K562 (cell line): ENCODE results near the gene CCDC88C. TPM values are rescaled to one million over a fixed set of nuclear protein-coding genes. Genes with fewer than 3 reads are reported as not detected.

Source experiments
- CCNT2 ChIP-seq: IDR thresholded peaks from 2 replicates; pipeline ENCODE4 v1.6.1; 2011; ENCODE audit warnings: borderline replicate concordance, low read depth, mild to moderate bottlenecking, moderate library complexity, mixed read lengths, low read length; ENCODE audit not compliant: insufficient read length; ENCODE audit errors: extremely low read depth
- CREB1 ChIP-seq, 2 experiments: sonication (generic) in 1 of 2; formaldehyde crosslinking in 1 of 2; IDR thresholded peaks; 2 replicates each; pipeline versions ENCODE4 v1.6.1 to v1.8.0; 2012 to 2022; ENCODE audit warnings: inconsistent platforms in 1 of 2, mild to moderate bottlenecking in 1 of 2, missing genetic modification reagents in 1 of 2, moderate library complexity in 1 of 2
- E2F6 ChIP-seq, 2 experiments: IDR thresholded peaks; 2 replicates each; pipeline ENCODE4 v1.6.1; 2011; ENCODE audit warnings: borderline replicate concordance in 1 of 2, control low read depth in 1 of 2, low read depth in 1 of 2, low read length in 1 of 2, mild to moderate bottlenecking in 1 of 2, mixed read lengths in 1 of 2, moderate library complexity in 1 of 2; ENCODE audit not compliant: insufficient read depth in 1 of 2, insufficient read length in 1 of 2, poor library complexity in 1 of 2, severe bottlenecking in 1 of 2; ENCODE audit errors: extremely low read depth in 1 of 2
- HNRNPL ChIP-seq: fragments of 200-400 bp; formaldehyde crosslinking; IDR thresholded peaks from 2 replicates; pipeline ENCODE4 v1.6.1; 2017; ENCODE audit warnings: low read depth, mild to moderate bottlenecking, low read length
- HNRNPLL ChIP-seq: fragments of 200-400 bp; formaldehyde crosslinking; IDR thresholded peaks from 2 replicates; pipeline ENCODE4 v1.6.1; 2017; ENCODE audit warnings: low read length, low read depth, mild to moderate bottlenecking; ENCODE audit not compliant: poor library complexity, severe bottlenecking
- LCOR ChIP-seq: sonication (generic); formaldehyde crosslinking; IDR thresholded peaks from 2 replicates; pipeline ENCODE4 v1.8.0; 2022; ENCODE audit warnings: mild to moderate bottlenecking, missing genetic modification reagents
- NFXL1 ChIP-seq: fragments of 450-650 bp; formaldehyde crosslinking; IDR thresholded peaks from 2 replicates; pipeline ENCODE4 v1.4.0; 2021; ENCODE audit warnings: mild to moderate bottlenecking
- NR1H2 ChIP-seq: sonication (generic); formaldehyde crosslinking; IDR thresholded peaks from 2 replicates; pipeline ENCODE4 v1.4.0; 2020; ENCODE audit warnings: mild to moderate bottlenecking, missing genetic modification reagents
- PHF8 ChIP-seq: fragments of 200-600 bp; sonication (generic); IDR thresholded peaks from 2 replicates; pipeline ENCODE4 v1.6.1; 2012; ENCODE audit warnings: mixed run types, mild to moderate bottlenecking, inconsistent platforms, low read length, moderate library complexity, borderline replicate concordance
- POLR2A ChIP-seq: fragments of 450-650 bp; conservative IDR thresholded peaks from 2 replicates; pipeline ENCODE4 v1.6.1; 2016
- RBFOX2 ChIP-seq: fragments of 200-400 bp; formaldehyde crosslinking; IDR thresholded peaks from 2 replicates; pipeline ENCODE4 v1.6.1; 2017; ENCODE audit warnings: low read depth, mild to moderate bottlenecking, low read length, moderate library complexity
- SNRNP70 ChIP-seq: fragments of 200-400 bp; formaldehyde crosslinking; optimal IDR thresholded peaks from 2 replicates; pipeline ENCODE3; 2017; ENCODE audit warnings: low read depth, low read length
- SREBF1 ChIP-seq: fragments of 150-350 bp; IDR thresholded peaks from 2 replicates; pipeline ENCODE4 v1.6.1; 2014; ENCODE audit warnings: antibody characterized with exemption, low read depth, low read length, borderline replicate concordance
- ZNF12 ChIP-seq: sonication (generic); formaldehyde crosslinking; IDR thresholded peaks from 2 replicates; pipeline ENCODE4 v1.4.0; 2020; ENCODE audit warnings: mild to moderate bottlenecking, missing genetic modification reagents
- ZNF217 ChIP-seq: sonication (generic); formaldehyde crosslinking; IDR thresholded peaks from 2 replicates; pipeline ENCODE4 v1.8.0; 2022; ENCODE audit warnings: mild to moderate bottlenecking, missing genetic modification reagents
- ZNF77 ChIP-seq: fragments of 250-450 bp; sonication (Bioruptor Pico); IDR thresholded peaks from 2 replicates; pipeline ENCODE4 v1.5.0; 2020
- polyA plus RNA-seq, 8 experiments: library from polyadenylated mRNA; depleted of rRNA in 4 of 8; stranded (reverse) in 5 of 8; unstranded in 3 of 8; fragments of >200 nt; fragmentation: Nextera tagmentation in 2 of 8; fragmentation: Illumina TruSeq in 1 of 8; extraction: Ambion mirVana in 2 of 8; extraction: Trizol in 1 of 8; gene quantifications; 2 replicates each; pipeline versions ENCODE4 v1.2.1 to v1.2.3, GENCODE V29; 2011 to 2014; ENCODE audit warnings: inconsistent platforms in 1 of 8, missing spikeins in 1 of 8
- total RNA-seq, 7 experiments: library from RNA; depleted of rRNA in 6 of 7; stranded (reverse); fragments of >200 nt in 6 of 7; fragmentation: Illumina TruSeq in 2 of 7; extraction: Trizol in 2 of 7; gene quantifications; 2 replicates each; pipeline versions ENCODE4 v1.2.1 to v1.2.3, GENCODE V29; 2011 to 2021; ENCODE audit warnings: low replicate concordance in 1 of 7
- TF ChIP-seq, protein P1 (sequence below): sonication (generic); formaldehyde crosslinking; IDR thresholded peaks from 2 replicates; pipeline ENCODE4 v1.8.0; 2022; ENCODE audit warnings: mild to moderate bottlenecking, missing genetic modification reagents
- TF ChIP-seq, protein P2 (sequence below): fragments of 250-450 bp; sonication (Bioruptor Pico); IDR thresholded peaks from 2 replicates; pipeline ENCODE4 v1.8.0; 2021; ENCODE audit warnings: moderate library complexity, mild to moderate bottlenecking, inconsistent platforms
- TF ChIP-seq, protein P3 (sequence below): fragments of 250-450 bp; sonication (Bioruptor Pico); IDR thresholded peaks from 2 replicates; pipeline ENCODE4 v1.4.0; 2020; ENCODE audit warnings: mild to moderate bottlenecking, moderate library complexity, borderline replicate concordance
- TF ChIP-seq, protein P4 (sequence below): fragments of 250-450 bp; sonication (Bioruptor Pico); IDR thresholded peaks from 2 replicates; pipeline ENCODE4 v1.9.0; 2021; ENCODE audit warnings: mild to moderate bottlenecking

CCDC88C gene
- total and polyA plus RNA-seq, 9 of the 15 experiments (the other 6 are each of a cell fraction or from before 2014, with no cell fraction given), result 0.62 to 22.5 (median 10.7) TPM

DNA sequence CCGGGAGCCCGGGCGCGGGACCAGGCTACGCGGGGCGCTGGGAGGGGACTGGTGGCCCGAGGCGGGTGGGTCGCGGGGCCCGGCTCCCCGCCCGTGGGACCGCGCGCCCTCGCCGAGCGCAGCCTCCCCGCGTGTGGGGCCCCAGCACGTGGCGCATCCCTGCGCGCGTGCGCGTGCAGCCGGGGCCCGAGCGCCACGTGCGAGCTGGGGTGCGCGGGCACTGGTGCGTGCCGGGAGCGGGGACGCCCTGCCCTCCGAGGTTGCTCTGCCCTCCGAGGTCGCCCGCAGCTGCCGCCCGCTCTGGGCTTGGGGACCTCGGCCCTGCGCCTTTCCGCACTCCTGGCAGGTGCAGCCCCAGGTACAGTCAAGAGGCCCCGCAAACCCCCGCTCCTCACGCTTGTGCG lies 365 bp upstream of the CCDC88C start (continued):
- TF ChIP-seq, protein P1, sequence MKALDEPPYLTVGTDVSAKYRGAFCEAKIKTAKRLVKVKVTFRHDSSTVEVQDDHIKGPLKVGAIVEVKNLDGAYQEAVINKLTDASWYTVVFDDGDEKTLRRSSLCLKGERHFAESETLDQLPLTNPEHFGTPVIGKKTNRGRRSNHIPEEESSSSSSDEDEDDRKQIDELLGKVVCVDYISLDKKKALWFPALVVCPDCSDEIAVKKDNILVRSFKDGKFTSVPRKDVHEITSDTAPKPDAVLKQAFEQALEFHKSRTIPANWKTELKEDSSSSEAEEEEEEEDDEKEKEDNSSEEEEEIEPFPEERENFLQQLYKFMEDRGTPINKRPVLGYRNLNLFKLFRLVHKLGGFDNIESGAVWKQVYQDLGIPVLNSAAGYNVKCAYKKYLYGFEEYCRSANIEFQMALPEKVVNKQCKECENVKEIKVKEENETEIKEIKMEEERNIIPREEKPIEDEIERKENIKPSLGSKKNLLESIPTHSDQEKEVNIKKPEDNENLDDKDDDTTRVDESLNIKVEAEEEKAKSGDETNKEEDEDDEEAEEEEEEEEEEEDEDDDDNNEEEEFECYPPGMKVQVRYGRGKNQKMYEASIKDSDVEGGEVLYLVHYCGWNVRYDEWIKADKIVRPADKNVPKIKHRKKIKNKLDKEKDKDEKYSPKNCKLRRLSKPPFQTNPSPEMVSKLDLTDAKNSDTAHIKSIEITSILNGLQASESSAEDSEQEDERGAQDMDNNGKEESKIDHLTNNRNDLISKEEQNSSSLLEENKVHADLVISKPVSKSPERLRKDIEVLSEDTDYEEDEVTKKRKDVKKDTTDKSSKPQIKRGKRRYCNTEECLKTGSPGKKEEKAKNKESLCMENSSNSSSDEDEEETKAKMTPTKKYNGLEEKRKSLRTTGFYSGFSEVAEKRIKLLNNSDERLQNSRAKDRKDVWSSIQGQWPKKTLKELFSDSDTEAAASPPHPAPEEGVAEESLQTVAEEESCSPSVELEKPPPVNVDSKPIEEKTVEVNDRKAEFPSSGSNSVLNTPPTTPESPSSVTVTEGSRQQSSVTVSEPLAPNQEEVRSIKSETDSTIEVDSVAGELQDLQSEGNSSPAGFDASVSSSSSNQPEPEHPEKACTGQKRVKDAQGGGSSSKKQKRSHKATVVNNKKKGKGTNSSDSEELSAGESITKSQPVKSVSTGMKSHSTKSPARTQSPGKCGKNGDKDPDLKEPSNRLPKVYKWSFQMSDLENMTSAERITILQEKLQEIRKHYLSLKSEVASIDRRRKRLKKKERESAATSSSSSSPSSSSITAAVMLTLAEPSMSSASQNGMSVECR (CRISPR knock-in tag), result peak; percentile 89
- TF ChIP-seq, protein P2, sequence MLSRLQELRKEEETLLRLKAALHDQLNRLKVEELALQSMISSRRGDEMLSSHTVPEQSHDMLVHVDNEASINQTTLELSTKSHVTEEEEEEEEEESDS (CRISPR knock-in tag), result no peak
- TF ChIP-seq SNRNP70, result no peak
- TF ChIP-seq NFXL1, result no peak
- TF ChIP-seq, protein P3, sequence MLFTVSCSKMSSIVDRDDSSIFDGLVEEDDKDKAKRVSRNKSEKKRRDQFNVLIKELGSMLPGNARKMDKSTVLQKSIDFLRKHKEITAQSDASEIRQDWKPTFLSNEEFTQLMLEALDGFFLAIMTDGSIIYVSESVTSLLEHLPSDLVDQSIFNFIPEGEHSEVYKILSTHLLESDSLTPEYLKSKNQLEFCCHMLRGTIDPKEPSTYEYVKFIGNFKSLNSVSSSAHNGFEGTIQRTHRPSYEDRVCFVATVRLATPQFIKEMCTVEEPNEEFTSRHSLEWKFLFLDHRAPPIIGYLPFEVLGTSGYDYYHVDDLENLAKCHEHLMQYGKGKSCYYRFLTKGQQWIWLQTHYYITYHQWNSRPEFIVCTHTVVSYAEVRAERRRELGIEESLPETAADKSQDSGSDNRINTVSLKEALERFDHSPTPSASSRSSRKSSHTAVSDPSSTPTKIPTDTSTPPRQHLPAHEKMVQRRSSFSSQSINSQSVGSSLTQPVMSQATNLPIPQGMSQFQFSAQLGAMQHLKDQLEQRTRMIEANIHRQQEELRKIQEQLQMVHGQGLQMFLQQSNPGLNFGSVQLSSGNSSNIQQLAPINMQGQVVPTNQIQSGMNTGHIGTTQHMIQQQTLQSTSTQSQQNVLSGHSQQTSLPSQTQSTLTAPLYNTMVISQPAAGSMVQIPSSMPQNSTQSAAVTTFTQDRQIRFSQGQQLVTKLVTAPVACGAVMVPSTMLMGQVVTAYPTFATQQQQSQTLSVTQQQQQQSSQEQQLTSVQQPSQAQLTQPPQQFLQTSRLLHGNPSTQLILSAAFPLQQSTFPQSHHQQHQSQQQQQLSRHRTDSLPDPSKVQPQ (CRISPR knock-in tag), result no peak
- no peak for TF ChIP-seq ZNF77 (CRISPR knock-in tag)
- TF ChIP-seq E2F6 (IDR thresholded peaks at IDR 0.05; ENCODE audit: borderline replicate concordance in 1 of 2, extremely low read depth in 1 of 2, insufficient read depth in 1 of 2, insufficient read length in 1 of 2, low read depth in 1 of 2, low read length in 1 of 2, poor library complexity in 1 of 2, severe bottlenecking in 1 of 2), result peak; percentile 97 to 98
- TF ChIP-seq LCOR (CRISPR knock-in tag), result no peak
- no peak for TF ChIP-seq HNRNPLL
- peak; percentile 72 for TF ChIP-seq RBFOX2
- no peak for TF ChIP-seq SREBF1
- no peak for TF ChIP-seq CCNT2
- peak; percentile 88 for TF ChIP-seq HNRNPL
- TF ChIP-seq POLR2A, result no peak
- no peak for TF ChIP-seq NR1H2 (CRISPR knock-in tag)
- no peak for TF ChIP-seq ZNF12 (CRISPR knock-in tag)
- TF ChIP-seq CREB1 (IDR thresholded peaks at IDR 0.05), result no peak
- TF ChIP-seq CREB1 (CRISPR knock-in tag; IDR thresholded peaks at IDR 0.05), result peak; percentile 82
- TF ChIP-seq, protein P4, sequence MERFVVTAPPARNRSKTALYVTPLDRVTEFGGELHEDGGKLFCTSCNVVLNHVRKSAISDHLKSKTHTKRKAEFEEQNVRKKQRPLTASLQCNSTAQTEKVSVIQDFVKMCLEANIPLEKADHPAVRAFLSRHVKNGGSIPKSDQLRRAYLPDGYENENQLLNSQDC (CRISPR knock-in tag), result no peak
- 0 out of 2 replicates have a peak, but pooled peaks have one; percentile 23 for TF ChIP-seq ZNF217
- peak; percentile 51; the same call in 1 of the 2 replicates for TF ChIP-seq PHF8
